HK-2 (cell line): ENCODE measurements around the gene HIBCH.
"Not testable (repeated sequence)": the region's sequence is repeated elsewhere in the genome, so short reads cannot be mapped to it uniquely, and the experiment has no call there.

ENCODE experiments used
- DNase-seq: peaks from one replicate; pipeline ENCODE4 v3.0.0-alpha.2; 2018; ENCODE audit not compliant: unreplicated experiment

HIBCH gene

DNA sequence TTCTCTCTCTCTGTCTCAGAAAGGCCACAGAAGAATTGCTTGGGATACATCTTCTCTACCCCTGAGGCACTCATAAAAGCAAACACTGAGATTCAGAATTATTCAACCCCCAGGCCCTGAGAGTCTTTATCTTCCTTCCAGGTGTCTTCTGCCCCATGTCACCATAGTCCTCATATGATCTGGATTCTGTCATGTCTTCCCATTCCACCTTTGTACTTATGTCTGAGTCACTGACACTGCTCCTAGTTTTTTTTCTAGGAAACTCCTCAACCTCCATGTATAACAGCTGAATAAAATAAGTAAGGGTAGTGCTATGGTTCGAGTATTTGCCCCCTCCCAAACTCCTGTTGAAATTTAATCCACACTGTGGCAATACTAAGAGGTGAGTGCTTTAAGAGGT lies 11.6 kb downstream of the HIBCH start:
- no peak for DNase-seq

DNA sequence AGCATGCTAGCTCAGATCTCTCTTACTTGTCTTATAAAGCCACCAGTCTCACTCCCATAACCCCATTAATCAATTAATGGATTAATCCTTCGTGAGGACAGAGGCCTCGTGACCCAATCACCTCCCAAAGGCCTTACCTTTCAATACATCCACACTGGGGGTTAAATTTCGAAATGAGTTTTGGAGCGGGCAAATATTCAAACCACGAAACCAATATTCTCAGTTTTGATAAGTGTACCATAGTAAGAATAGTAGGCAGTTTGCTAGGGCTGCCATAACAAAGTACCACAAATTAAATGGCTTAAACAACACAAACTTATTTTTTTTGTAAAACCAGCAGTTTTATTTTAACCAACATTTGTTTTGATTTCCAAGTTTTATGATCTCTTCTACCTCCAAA lies 15.2 kb downstream of the HIBCH start:
- DNase-seq, result no peak

- DNase-seq, result no peak
These were observed 16.0 kb downstream of the HIBCH start for GRCh38 chr2:190303647-190304046.

- no peak for DNase-seq
These were observed 17.6 kb downstream of the HIBCH start for GRCh38 chr2:190302052-190302451.

DNA sequence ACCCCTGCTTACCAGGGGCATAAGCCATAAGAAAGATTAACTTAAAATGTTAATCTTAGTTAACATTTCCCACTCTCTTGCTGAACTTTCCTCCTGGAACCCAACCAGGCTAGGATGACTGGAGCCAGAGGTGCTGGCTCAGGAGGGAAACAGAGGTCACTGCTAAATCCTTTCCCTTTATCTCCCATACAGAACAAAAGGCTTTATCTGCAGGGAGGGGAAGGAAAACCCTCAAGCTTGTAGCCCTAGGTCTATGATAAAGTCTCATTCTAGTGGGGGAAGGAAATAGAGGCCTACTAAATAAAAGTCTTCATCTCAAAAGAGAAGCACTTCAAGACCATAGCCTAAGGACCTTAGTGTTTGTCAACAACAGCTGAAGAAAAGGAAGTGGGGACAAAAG lies 18.6 kb downstream of the HIBCH start:
- DNase-seq, result no peak

DNA sequence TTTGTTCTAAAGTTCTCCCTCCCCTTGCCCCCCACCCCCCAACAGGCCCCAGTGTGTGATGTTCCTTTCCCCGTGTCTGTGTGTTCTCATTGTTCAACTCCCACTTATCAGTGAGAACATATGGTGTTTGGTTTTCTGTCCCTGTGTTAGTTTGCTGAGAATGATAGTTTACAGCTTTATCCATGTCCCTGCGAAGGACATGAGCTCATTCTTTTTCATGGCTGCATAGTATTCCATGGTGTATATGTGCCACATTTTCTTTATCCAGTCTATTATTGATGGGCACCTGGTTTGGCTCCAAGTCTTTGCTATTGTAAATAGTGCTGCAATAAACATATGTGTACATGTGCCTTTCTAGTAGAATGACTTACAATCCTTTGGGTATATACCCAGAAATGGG lies 21.7 kb downstream of the HIBCH start:
- not testable (repeated sequence) for DNase-seq

DNA sequence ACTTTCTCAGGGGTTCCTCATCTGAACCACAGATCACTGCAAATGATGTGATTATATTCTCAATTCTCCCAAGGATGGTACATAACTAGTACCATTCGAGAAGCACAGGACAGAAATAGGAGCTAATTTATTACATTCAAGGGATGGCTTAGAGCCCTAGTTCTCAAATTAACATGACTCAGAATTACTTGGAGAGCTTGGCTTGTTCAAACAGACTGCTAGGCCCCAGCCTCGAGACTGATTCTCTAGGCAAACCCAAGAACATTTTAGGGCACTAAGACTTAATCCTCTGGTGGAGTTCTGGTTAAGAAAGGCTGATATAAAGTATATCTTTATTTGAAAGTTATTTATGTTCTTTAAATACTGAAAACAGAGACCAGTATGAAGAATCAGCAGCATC lies 35.8 kb downstream of the HIBCH start:
- DNase-seq, result no peak

DNA sequence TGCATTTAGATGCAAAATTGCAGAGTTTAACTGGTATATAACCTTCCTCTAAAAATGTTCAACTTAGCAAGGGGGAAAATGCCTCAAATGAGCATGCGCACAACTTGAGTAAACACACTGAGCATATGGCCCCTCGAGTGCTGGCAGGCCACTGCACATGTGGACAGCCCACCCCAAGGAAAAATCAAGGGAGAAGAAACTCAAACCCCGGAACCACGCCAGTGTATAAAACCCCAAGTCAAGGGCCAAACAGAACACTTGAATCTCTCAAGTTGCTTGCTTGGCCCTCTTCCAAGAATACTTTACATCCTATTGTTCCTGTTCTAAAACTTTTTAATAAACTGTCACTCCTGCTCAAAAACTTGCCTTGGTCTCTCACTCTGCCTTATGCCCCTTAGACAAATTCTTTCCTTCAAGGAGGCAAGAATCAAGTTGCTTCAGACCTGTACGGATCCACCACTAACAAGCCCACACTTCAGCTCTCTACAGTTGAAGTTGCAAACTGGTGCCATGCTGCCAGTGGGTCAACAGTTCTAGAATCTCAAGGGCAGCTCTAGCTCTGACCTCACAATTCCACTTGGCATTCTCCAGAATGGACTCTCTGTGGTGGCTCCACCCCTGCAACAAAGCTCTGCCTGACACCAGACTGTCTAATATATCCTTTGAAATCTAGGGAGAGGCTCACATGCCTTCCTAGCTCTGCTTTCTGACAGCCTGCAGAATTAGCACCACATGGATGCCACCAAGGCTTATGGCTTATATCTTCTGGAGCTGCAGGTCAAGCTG lies 38.9 kb downstream of the HIBCH start:
- no peak for DNase-seq

DNA sequence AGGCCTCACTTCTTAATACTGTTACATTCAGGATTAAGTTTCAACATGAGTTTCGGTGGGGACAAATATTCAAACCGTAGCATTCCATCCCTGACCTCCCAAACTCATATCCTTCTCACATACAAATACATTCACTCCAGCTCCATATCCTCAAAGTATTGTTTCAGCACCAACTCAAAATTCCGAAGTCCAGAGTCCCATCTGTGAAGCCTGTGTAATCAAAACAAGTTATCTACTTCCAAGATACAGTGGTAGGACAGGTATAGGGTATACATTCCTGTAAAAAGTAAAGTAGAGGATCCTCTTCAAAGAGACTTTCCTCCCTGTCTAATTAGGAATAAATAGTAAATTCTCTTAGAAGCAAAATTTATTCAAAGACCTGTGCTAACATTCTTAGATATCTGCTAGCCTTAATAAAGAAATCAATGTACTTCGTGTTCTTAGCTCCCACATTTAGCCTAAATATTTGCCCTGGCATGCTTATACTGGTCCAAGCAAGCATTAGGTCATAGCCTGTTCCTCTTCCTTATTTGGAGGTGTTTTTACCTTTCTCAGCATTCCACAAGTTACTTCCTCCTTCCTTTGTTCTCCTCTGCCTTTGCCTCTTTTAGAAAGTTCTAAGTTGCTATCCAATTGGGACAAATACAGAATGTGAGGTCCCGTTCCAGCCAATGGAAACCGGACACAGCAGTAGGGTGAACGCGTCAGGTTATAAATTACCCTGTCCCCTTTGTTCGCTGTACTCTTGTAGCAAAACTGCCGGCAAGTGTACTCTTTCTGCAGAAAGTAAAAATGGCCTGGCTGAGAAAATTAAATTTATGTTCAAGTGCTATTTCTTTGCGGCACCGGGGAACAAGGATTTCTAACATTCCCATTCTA lies 40.1 kb downstream of the HIBCH start:
- not testable (repeated sequence) for DNase-seq

- DNase-seq, result no peak
These were observed 42.2 kb downstream of the HIBCH start for GRCh38 chr2:190277234-190278112.

DNA sequence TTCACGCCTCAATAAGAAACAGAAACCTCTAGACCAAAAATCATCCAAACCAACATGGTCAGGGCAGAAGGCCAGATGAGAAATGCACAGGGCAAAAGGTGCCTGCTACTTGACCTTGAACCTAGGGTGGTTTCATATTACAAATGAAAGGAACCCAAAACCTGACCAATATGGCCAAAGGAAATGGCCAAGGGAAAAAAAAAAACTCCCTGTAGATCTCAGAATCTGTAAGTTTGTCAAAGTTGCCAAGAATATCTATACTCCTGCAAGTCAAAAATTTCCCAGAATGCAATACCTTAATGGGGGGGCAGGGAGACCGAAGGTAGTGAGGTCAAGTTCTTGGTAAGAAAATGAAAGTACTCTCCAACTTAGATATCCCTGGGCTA lies 47.2 kb downstream of the HIBCH start:
- no peak for DNase-seq

DNA sequence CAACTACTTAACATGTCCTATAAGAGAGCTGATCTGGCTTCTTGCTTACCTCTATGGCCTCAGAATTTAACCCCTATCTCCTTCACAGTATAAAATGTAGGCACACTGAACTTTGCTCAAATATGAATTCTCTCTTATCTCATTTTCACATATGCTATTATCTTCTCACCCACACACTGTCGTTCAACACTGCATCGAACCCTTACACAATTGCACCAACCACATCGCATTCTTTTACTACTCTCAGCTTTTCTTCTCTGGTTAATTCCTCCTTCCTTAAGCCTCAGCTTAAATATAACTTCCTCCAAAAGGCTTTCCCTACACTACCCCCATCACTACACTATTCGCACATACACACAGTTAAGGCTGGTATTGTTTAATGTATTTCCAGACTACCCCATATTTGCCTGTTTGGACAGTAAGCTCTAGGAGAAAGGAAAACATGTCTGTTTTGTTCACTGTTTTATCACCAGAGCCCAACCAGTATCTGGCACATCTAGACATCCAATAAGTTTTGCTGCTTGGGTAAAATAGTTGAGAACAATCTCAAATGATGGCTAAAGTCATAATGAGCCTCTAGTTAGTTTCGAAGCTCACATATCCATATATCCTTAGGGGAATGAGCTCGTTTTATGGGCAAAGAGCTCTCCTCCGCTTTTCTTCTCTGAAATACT lies 47.7 kb downstream of the HIBCH start:
- no peak for DNase-seq

GRCh38 chr2:190270298-190270697 lies 49.3 kb downstream of the HIBCH start:
- DNase-seq, result no peak

- DNase-seq, result not testable (repeated sequence)
These were observed 49.9 kb downstream of the HIBCH start for GRCh38 chr2:190269699-190270098.

- DNase-seq, result peak; percentile 41
These were observed 52.3 kb downstream of the HIBCH start for GRCh38 chr2:190267302-190267701.

DNA sequence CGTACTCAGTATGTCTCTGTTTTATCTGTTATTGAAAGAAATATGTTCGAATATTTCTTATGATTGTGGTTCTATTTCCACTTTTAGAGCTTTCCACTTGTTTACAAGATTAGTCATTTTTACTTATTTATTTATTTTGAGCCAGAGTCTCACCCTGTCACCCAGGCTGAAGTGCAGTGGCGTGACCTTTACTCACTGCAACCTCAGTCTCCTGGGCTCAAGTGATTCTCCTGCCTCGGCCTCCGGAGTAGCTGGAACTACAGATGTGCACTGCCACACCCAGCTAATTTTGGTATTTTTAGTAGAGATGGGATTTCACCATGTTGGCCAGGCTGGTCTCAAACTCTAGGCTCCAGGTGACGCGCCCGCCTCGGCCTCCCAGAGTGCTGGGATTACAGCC lies 53.3 kb downstream of the HIBCH start:
- no peak for DNase-seq

DNA sequence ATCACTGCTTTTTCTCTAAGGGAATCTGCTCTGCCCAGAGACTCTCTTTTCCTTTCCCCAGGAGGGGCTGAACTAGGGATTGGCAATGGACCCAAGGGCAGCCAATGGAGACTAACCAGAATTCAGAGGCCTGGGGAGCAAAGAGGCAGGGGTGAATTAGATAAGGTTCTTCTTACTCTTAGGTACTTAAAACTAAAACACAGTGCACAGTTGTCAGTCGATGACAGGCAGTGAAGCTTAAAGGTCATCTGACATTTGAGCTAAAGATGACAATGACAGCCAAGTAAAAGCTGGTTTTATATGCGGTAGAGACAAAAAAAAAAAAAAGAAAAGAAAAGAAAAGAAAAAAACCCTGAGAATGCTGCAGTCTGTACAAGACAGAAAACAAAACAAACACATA lies 57.8 kb downstream of the HIBCH start:
- DNase-seq, result no peak

DNA sequence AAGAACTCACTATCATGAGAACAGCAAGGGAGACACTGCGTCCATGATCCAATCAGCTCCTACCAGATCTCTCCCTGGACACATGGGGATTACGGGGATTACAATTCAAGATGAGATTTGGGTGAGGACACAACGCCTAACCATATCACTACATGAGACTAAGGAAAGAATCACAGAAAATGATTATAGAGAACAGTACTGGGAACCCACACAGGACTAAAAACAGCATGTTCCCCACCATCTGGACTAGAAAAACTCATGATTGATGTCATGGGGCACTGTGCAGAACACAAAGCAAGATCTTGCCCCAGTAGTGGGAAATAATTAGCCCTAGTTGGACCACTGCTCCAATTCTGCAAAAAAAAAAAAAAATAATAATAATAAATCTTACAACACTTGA lies 63.5 kb downstream of the HIBCH start:
- no peak for DNase-seq

DNA sequence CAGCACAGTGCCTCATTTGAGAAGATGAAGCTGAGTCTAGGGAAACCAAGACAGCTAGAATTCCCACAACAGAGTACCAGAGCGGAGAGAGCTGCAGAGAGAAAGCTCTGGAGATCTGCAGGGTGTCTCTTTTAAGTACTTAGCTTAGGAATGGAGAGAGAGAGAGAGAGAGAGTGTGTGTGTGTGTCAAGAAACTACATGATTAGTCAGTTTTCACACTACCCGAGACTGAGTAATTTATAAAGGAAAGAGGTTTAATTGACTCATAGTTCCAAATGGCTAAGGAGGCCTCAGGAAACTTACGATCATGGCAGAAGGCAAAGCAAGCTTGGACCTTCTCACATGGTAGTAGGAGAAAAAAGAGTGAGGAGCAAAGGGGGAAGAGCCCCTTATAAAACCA lies 64.0 kb downstream of the HIBCH start:
- no peak for DNase-seq

GRCh38 chr2:190254063-190254850 lies 65.4 kb downstream of the HIBCH start:
- no peak for DNase-seq

DNA sequence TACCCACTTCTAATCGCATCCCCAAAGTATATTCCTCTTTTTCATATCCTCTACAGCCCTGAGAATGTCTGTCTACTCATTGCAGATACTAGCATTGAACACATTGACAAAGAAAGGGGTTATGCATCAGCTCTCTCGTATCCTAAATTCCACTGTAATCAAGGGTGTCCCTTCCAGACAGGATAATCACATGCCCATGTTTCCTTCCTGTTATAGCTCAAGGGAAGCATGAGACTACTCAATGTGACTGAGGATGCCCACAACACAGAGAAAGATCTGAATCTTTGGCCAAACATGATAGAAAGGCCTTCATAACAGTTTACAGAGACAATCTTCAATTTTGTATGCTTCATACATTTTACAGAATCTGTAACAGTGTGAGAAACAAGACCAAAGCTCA lies 69.2 kb downstream of the HIBCH start:
- no peak for DNase-seq
